ENCODE data around the gene HINT3. TPM values are rescaled to one million over a fixed set of nuclear protein-coding genes. Genes with fewer than 3 reads are reported as not detected.

HINT3 gene
- total RNA-seq, 1 experiment from 2014 or later = 12.7 TPM

DNA sequence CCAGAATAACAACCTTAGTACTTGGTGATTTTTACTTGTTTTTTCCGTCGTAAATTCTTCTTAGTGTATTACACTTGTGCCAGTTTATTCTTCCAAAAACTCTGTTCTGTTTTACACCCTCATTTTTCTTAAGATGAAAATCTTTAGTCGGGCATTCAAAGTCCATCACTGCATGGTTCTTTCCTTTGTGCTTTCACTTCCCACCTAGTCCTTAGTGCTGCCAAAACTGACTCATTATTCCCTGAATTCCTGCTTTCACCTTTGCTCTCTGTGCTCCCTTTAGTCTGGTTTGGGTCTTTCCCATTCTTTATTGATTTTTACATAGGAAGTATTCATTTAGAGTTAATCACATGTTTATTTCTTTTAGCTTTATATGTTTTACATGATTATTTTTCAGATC, 33.1 kb downstream of the HINT3 start:
- DNase-seq (ENCODE audit: low read depth, low spot score) = no peak

More for the DNA sequence above, 33.1 kb downstream of the HINT3 start:
- ChIA-PET POLR2A (no interaction called here), RAD21 (ENCODE audit: low non-redundant PET in 1 of 2, low total read pairs in 2 of 2, uncharacterized antibody in 2 of 2, unreplicated experiment in 2 of 2) (no interaction called here), CTCF (no interaction called here)
- Histone ChIP-seq H3K4me2 (ENCODE audit: low read length) (peak overlapping the region; percentile 7; the same call in 1 of the 2 replicates), H3K27ac (ENCODE audit: low read depth, low read length) (no peak overlapping the region), H3K9me3 (ENCODE audit: control insufficient read depth in 1 of 2, insufficient read depth in 1 of 2, low read depth in 1 of 2, low read length in 2 of 2) (no peaks in the 10 kb centered on the region), H3K9ac (ENCODE audit: low read length) (no peak overlapping the region), H3K4me1 (ENCODE audit: control insufficient read depth in 1 of 2, insufficient read depth in 2 of 2, low read length in 2 of 2) (peaks cover 7 to 33% of the 10 kb centered on the region in 2 experiments), H3K36me3 (ENCODE audit: control insufficient read depth in 1 of 2, insufficient read depth in 2 of 2, low read length in 2 of 2) (no peaks in the 10 kb centered on the region), H3K27me3 (ENCODE audit: insufficient read depth, low read length) (no peaks in the 10 kb centered on the region), H3K4me3 (replicated peaks in 1 of 2; ENCODE audit: low read depth in 1 of 2, low read length in 2 of 2) (no peak overlapping the region), H3K79me2 (ENCODE audit: insufficient read depth, low read length) (peaks cover 91% of the 10 kb centered on the region), H3K9me2 (ENCODE audit: insufficient read depth) (peaks cover 6% of the 10 kb centered on the region; the same call in 1 of the 2 replicates), H2AFZ (ENCODE audit: low read depth, low read length, poor library complexity, severe bottlenecking) (no peak overlapping the region), H4K20me1 (ENCODE audit: insufficient read depth) (peaks cover 12% of the 10 kb centered on the region; the same call in 1 of the 2 replicates)
- no TSS peak for BruUV-seq (replicated peaks)
- TF ChIP-seq ATF3 (IDR thresholded peaks at IDR 0.05) = no peak
- TF ChIP-seq SIN3A (IDR thresholded peaks at IDR 0.05; ENCODE audit: low read depth) = no peak
- no peak for TF ChIP-seq ELF1 (IDR thresholded peaks at IDR 0.05; ENCODE audit: borderline replicate concordance, low read depth)
- TF ChIP-seq TCF7L2 (IDR thresholded peaks at IDR 0.05; ENCODE audit: borderline replicate concordance, extremely low read depth, insufficient read depth, insufficient read length) = no peak
- TF ChIP-seq ZBTB33 (IDR thresholded peaks at IDR 0.05; ENCODE audit: extremely low read depth, insufficient replicate concordance, low read length) = no peak
- TF ChIP-seq EZH2 (IDR thresholded peaks at IDR 0.05) = no peak
- TF ChIP-seq FOSL1 (IDR thresholded peaks at IDR 0.05; ENCODE audit: low read depth) = no peak
- intact Hi-C loops (cut with micrococcal nuclease) = loop anchor here (10.0 kb wide), 1 partner anchor 355 kb away; the partner anchor contains the start of gene CENPW
- ATAC-seq = no peak
